ENCODE results near the gene SERGEF.

DNA sequence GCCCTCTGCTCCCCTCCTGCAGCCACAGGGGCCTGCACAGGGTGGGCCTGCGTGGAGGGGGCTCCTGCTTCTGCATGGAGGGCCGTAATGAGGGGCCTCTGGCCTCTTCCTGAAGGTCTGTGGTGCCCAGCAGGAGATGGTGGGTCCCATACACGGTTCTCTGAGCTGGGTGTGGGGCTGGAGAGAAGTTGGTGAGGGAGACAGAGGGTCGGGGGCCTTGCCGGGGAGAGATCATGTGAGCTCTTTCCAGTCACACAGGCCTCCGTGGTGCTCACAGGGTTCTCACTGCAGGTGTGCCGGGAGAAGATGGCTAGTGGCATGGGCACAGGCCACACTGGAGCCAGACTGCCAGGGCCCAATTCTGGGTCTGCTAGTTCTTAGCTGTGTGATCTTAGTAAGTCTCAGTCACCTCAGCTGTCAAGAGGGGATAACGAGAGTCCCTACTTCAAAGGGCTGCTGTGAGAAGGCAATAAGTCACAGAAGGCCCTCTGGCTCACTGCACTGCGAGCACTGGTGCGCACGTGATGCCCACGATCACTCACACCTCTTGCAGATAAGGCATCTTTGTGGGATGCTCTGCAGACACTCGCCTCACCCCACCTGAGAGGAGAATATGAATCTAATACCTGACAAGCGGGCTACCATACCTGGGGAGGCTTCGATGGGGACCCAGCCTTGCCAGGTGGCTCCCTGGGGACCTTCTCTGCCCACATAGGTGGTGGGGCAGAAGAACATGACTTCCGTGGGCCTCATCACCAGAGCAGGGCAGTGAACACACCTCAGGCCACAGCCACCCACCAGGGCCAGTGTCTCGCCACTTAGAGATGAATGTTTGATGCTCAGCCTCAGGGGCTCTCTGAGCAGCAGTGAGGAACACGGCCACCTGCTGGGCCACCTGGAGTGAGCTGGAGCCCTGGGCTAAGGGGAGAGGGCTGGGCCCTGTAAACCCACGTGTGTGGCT is 263.8 kb downstream of the SERGEF start:
- TF ChIP-seq EZH2 (IDR thresholded peaks at IDR 0.05; ENCODE audit: insufficient read depth, poor library complexity, severe bottlenecking) (no peak), EZH2phosphoT487 (IDR thresholded peaks at IDR 0.05; ENCODE audit: insufficient read depth, low read depth) (no peak)
